ENCODE measurements around the gene FGFRL1. TPM values are rescaled to one million over a fixed set of nuclear protein-coding genes. Genes with fewer than 3 reads are reported as not detected.

The FGFRL1 gene
- total and polyA plus RNA-seq, 2 experiments from 2014 or later = 22.9 to 40.7 TPM

DNA sequence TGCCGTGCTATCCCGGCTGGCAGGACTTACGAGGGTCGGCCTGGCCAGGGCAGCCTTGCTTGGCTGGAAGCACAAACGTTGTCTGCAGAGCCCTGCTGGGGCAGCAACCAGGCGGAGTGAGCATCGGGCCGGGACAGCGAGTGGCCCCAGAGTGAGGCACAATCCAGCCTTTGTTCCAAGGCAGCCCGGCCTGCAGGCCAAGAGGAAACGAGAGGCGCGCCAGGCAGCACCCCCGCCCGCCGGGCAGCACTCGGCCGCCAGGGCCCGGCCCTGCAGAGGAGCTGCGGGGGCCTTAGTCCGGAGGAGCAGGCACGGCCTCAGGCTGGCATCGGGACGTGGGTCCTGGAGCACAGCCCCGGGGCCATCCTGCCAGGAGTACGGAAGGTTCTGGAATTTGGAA, 24.1 kb downstream of the FGFRL1 start:
- peaks cover 3% of the 10 kb centered on the region for H3K4me1 ChIP-seq (ENCODE audit: low read depth)

DNA sequence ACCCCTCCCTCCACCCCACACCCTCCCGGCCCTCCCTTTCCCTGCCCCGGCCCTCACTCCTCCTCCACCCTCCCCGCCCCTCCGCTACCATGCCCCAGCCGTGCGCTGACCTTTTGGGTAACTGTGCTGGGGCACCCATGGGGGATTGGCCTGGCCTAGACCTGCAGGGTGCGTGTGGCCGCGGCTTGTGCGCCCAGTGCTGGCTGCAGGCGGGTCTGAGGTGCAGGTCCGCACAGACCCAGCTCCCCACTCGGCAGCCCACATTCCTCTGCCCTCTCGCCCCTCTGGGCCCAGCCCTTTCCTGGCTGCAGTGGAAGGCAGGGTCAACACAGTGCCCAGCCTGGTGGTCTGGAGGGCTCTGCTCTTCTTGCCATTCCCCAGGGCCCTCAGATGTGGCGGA, 24.7 kb downstream of the FGFRL1 start:
- Histone ChIP-seq H3K4me1 (ENCODE audit: low read depth) (peaks cover 3% of the 10 kb centered on the region), H3K36me3 (no peaks in the 10 kb centered on the region), H3K4me3 (no peak overlapping the region), H3K9me3 (ENCODE audit: low read depth) (no peaks in the 10 kb centered on the region), H3K27me3 (no peaks in the 10 kb centered on the region), H3K27ac (no peak overlapping the region)
- DNase-seq (ENCODE audit: low read depth in 1 of 2, low spot score in 1 of 2) = no peak
- TF ChIP-seq, protein P1, sequence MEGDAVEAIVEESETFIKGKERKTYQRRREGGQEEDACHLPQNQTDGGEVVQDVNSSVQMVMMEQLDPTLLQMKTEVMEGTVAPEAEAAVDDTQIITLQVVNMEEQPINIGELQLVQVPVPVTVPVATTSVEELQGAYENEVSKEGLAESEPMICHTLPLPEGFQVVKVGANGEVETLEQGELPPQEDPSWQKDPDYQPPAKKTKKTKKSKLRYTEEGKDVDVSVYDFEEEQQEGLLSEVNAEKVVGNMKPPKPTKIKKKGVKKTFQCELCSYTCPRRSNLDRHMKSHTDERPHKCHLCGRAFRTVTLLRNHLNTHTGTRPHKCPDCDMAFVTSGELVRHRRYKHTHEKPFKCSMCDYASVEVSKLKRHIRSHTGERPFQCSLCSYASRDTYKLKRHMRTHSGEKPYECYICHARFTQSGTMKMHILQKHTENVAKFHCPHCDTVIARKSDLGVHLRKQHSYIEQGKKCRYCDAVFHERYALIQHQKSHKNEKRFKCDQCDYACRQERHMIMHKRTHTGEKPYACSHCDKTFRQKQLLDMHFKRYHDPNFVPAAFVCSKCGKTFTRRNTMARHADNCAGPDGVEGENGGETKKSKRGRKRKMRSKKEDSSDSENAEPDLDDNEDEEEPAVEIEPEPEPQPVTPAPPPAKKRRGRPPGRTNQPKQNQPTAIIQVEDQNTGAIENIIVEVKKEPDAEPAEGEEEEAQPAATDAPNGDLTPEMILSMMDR (IDR thresholded peaks at IDR 0.05; ENCODE audit: low read depth, low read length) = no peak

More for the DNA sequence above, 24.1 kb downstream of the FGFRL1 start:
- DNase-seq (ENCODE audit: low read depth in 1 of 2, low spot score in 1 of 2) = peak in 1 of 2 donors; percentile 57
- TF ChIP-seq, protein P1 (IDR thresholded peaks at IDR 0.05; ENCODE audit: low read depth, low read length) = no peak
- Histone ChIP-seq H3K27me3 (no peaks in the 10 kb centered on the region), H3K9me3 (ENCODE audit: low read depth) (no peaks in the 10 kb centered on the region), H3K27ac (no peak overlapping the region), H3K4me3 (no peak overlapping the region), H3K36me3 (no peaks in the 10 kb centered on the region)

DNA sequence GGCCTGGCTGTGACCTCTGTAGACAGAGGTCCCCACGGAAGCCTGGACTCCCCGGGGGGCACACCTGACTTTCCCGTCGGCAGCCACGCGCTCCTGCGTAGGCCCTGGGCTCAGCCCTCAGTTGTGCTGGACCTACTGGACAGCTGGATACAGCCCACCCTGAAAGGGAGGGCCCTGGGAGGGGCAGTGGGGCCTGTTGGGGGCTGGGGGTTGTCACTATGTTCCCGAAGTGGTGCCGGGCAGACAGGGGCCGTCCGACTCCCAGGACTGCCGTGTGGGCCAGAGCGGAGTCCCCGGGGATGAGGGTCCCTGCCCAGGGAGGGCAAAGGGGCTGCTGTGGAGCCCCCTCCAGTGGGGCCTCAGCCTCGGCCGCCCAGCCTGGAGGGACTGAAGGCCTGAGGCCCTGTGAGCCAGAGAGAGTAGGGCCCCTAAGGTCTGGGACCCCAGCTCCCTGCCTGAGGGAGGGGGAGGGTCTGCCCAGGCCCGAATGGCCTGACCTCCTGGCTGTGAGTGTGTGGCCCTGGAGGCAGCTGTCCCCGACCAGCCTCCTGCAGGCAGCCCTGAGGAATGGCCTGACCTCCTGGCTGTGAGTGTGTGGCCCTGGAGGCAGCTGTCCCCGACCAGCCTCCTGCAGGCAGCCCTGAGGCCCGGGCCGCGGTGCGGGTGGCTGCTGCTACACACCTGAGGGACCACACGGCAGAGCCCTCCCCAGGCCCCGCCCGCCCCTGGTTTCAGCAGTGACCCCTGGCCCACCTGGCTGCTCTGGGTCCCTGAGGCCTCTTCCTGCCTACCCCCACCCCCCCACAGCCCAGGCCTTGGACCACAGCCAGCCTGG, 25.8 kb downstream of the FGFRL1 start:
- H3K27me3 ChIP-seq = no peaks in the 10 kb centered on the region
- peaks cover 3% of the 10 kb centered on the region for H3K4me1 ChIP-seq (ENCODE audit: low read depth)
- no peaks in the 10 kb centered on the region for H3K36me3 ChIP-seq
- H3K27ac ChIP-seq = no peak overlapping the region
- no peaks in the 10 kb centered on the region for H3K9me3 ChIP-seq (ENCODE audit: low read depth)
- no peak for DNase-seq (ENCODE audit: low read depth in 1 of 2, low spot score in 1 of 2)
- TF ChIP-seq, protein P1 (IDR thresholded peaks at IDR 0.05; ENCODE audit: low read depth, low read length) = no peak
- no peak overlapping the region for H3K4me3 ChIP-seq

DNA sequence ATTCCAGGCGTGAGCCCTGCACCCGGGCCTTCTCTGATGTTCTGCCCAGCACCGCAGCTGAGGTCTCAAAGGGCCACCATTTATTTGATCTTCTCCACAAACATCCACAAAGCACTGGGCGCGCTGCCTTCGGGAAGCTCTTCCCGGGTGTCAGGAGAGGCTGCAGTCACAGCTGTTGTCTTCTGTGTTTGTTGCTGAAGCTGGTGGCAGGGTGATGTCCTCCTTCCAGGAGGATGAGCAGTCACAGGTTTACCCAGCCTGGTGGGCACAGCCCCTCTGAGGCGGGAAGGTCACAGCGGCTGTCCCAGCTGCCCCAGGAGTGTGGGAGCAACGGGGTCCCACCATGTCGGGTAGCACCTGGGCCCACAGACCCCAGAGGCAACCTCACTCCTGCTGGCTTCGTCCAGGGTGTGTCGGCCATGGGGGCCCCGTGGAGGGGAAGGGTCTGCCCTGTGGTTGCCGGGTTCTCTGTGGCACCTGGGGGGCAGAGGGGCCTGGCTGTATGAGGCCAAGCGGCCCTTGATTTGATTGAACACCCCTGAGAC, 27.6 kb downstream of the FGFRL1 start:
- H3K27ac ChIP-seq = no peak overlapping the region
- H3K4me3 ChIP-seq = no peak overlapping the region
- TF ChIP-seq, protein P1 (IDR thresholded peaks at IDR 0.05; ENCODE audit: low read depth, low read length) = no peak
- no peaks in the 10 kb centered on the region for H3K9me3 ChIP-seq (ENCODE audit: low read depth)
- no peak for DNase-seq (ENCODE audit: low read depth in 1 of 2, low spot score in 1 of 2)
- no peaks in the 10 kb centered on the region for H3K27me3 ChIP-seq
- no peaks in the 10 kb centered on the region for H3K36me3 ChIP-seq
- peaks cover 3% of the 10 kb centered on the region for H3K4me1 ChIP-seq (ENCODE audit: low read depth)

DNA sequence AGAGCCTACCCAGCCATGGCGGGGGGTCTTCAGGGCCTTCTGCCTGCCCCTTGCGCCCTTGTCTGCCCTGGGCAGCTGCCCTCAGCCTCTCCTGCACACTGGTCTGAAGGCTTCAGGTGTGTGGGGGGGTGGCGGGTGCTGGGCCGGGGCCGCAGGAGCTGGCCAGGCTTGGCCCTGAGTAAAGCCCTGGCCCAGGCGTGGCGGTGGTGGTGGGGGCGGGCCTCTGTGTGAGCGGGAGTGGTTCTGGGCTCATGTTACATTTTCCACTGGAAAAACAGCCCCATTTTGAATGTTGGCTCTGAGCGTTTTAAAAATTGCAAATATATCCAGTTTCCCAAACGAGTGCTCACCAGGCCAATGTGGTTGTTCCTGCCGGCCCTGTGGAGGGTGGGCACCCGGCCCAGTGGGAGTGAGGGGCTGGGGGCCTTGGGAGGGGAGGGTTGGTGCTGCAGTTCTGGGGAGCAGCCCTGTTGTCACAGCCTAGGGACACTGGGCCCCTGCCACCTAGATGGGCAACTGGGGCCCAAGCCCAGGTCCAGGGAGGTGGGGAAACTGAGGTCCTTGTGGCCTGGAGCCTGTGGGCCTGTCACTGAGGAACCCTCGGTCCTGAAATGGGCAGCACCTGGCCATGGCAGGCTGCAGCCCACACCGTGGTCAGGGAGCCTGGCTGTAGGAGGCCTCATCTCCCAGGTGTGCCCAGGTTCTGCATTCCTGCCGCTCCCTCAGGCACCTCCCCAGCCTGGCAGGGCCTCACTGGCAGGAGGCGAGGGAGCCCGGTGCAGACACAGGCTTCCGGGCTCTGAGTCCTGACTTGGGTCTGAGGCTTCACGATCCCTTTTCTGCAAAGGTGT, 28.3 kb downstream of the FGFRL1 start:
- TF ChIP-seq, protein P1 (IDR thresholded peaks at IDR 0.05; ENCODE audit: low read depth, low read length) = no peak
- H3K4me3 ChIP-seq = no peak overlapping the region
- no peaks in the 10 kb centered on the region for H3K9me3 ChIP-seq (ENCODE audit: low read depth)
- peaks cover 3% of the 10 kb centered on the region for H3K4me1 ChIP-seq (ENCODE audit: low read depth)
- H3K36me3 ChIP-seq = no peaks in the 10 kb centered on the region
- DNase-seq (ENCODE audit: low read depth in 1 of 2, low spot score in 1 of 2) = peak; percentile 55 to 64
- peaks cover 4% of the 10 kb centered on the region for H3K27me3 ChIP-seq
- no peak overlapping the region for H3K27ac ChIP-seq
